ENCODE results near the gene KIAA1549.
"Not testable (repeated sequence)": the region's sequence is repeated elsewhere in the genome, so short reads cannot be mapped to it uniquely, and the experiment has no call there.

The KIAA1549 gene

GRCh38 chr7:138811327-138811726, 169.9 kb downstream of the KIAA1549 start:
- DNase-seq (ENCODE audit: low read depth): not testable (repeated sequence)

DNA sequence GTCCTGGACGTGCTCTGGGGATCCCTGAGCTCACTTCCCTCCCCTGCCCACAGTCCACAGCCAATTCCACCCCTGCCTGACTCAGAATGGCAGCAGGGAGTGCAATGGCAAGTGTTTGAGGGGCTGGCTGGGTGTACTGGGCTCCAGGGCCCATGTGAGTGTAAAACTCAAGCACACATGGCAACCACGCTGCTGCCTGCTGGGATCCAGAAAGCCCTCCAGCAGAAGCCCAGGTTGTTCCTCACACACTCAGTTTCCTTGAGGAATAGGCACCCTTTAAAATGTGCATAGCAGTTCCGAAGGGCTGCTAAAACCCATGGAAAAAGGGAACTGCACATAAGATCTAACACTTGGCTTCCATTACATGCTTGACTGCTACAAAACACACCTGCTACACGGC, 171.8 kb downstream of the KIAA1549 start:
- no peak for DNase-seq (ENCODE audit: low read depth)

GRCh38 chr7:138804618-138805017, 176.6 kb downstream of the KIAA1549 start:
- DNase-seq (ENCODE audit: low read depth): no peak

GRCh38 chr7:138802706-138803105, 178.5 kb downstream of the KIAA1549 start:
- DNase-seq (ENCODE audit: low read depth): no peak

GRCh38 chr7:138801256-138801655, 179.9 kb downstream of the KIAA1549 start:
- no peak for DNase-seq (ENCODE audit: low read depth)

DNA sequence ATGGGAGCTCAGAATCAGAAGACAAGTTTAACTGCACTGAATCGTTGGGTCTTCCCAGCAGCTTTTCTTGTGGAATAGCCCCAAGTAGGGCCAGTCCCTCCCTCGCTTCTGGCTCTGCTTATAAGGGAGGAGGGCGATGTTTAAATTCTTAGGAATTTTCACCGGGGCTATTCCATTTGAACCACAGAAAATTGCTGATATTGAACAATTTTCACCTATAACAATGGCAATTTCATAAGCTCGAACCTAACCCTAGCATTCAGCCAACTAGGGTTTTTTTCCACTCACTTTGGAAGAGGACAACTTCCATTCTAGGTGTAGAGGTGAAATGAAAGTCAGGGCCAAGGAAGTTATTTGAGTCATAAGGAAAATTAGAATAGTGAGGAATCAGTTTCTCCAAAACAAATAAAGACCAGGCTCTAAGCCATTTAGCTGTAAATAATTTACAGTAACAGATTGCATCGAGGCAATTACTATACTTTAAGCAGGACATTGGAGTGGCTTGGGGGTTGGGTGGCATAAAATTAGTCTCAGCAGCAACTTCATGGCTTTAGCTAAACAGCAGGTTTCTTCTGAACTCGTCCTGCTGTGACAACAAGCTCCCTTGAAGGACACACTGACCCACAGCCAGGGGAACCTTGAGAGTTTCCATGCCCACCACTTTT, 181.7 kb downstream of the KIAA1549 start:
- DNase-seq (ENCODE audit: low read depth): no peak

GRCh38 chr7:138798836-138799235, 182.4 kb downstream of the KIAA1549 start:
- no peak for DNase-seq (ENCODE audit: low read depth)

DNA sequence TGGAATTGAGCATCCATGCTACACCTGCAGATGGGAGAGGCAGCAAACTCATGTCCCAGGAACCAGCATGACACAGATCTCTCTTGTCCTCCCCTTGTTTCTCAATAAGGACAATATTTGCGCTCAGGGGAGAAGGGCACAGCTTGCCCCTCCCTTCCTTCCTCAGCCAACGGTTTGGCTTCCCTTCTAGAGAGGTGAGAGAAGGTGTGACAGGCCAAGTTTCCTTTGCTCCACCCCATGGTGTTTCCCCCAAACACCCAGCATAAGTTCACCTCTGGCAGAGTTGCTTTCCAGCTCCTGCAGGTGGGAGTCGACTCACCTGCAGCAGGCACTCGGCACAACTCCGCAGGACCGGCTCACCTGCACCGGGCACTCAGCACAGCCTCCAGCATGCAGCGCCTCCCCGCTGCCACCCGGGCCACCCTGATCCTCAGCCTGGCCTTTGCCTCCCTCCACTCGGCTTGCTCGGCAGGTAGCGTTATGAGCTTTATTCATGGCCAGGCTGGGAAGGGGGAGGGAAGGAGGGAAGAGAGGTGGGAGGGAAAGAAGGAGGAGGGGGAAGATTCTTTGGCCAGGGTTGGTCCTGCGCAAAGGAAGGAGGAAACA, 183.4 kb downstream of the KIAA1549 start, which contains the start of the genes ATP6V0A4 and TMEM213:
ATP6V0A4 (minus strand) TSS at position 482 of the 606 bp plus-strand sequence. CDS start 26,949 bp downstream, outside the sequence.
TMEM213 (plus strand) TSS at position 280 of the 606 bp plus-strand sequence; CDS start at position 391, 111 bp downstream.
- no peak for DNase-seq (ENCODE audit: low read depth)

DNA sequence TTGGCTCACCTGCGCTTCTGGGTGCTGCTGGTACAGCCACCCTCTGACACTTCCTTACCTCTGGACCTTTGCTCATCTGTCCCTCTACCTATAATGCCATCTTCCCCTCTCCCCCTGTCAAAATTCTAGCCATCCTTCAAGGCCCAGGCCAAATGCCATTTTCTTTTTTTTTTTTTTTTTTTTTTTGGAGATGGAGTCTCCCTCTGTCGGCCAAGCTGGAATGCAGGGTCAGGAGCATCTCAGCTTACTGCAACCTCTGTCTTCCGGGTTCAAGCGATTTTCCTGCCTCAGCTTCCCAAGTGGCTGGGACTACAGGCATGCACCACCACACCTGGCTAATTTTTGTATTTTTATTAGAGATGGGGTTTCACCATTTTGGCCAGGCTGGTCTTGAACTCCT, 184.1 kb downstream of the KIAA1549 start:
- not testable (repeated sequence) for DNase-seq (ENCODE audit: low read depth)

GRCh38 chr7:138796038-138796615, 185.1 kb downstream of the KIAA1549 start:
- DNase-seq (ENCODE audit: low read depth): no peak

GRCh38 chr7:138785587-138786437, 195.4 kb downstream of the KIAA1549 start:
- DNase-seq (ENCODE audit: low read depth): no peak

GRCh38 chr7:138784692-138785091, 196.5 kb downstream of the KIAA1549 start:
- no peak for DNase-seq (ENCODE audit: low read depth)

Measured in stimulated activated CD4-positive, alpha-beta T cell treated with anti-CD3 and anti-CD28 coated beads, Interleukin-2, amount 100 ng/mL, for 4 hours (primary cell).